ENCODE results near the gene IP6K1.

IP6K1 gene

GRCh38 chr3:49769926-49770325, 16.4 kb downstream of the IP6K1 start:
- TF ChIP-seq CTCF (IDR thresholded peaks at IDR 0.05; ENCODE audit: extremely low read depth, missing control alignments) = no peak
- DNase-seq (ENCODE audit: low spot score) = no peak

- DNase-seq (ENCODE audit: low spot score) = no peak
- TF ChIP-seq CTCF (IDR thresholded peaks at IDR 0.05; ENCODE audit: extremely low read depth, missing control alignments) = no peak
These were observed 16.9 kb downstream of the IP6K1 start for GRCh38 chr3:49769286-49769915.

GRCh38 chr3:49763981-49764380, 22.4 kb downstream of the IP6K1 start:
- no peak for DNase-seq (ENCODE audit: low spot score)
- no peak for TF ChIP-seq CTCF (IDR thresholded peaks at IDR 0.05; ENCODE audit: extremely low read depth, missing control alignments)

- no peak for TF ChIP-seq CTCF (IDR thresholded peaks at IDR 0.05; ENCODE audit: extremely low read depth, missing control alignments)
- DNase-seq (ENCODE audit: low spot score) = no peak
These were observed 24.7 kb downstream of the IP6K1 start for GRCh38 chr3:49761661-49762060.

- no peak for TF ChIP-seq CTCF (IDR thresholded peaks at IDR 0.05; ENCODE audit: extremely low read depth, missing control alignments)
- DNase-seq (ENCODE audit: low spot score) = no peak
These were observed 27.1 kb downstream of the IP6K1 start for GRCh38 chr3:49759226-49759625.

- no peak for TF ChIP-seq CTCF (IDR thresholded peaks at IDR 0.05; ENCODE audit: extremely low read depth, missing control alignments)
- no peak for DNase-seq (ENCODE audit: low spot score)
These were observed 29.1 kb downstream of the IP6K1 start for GRCh38 chr3:49757197-49757596.

GRCh38 chr3:49756036-49756435, 30.3 kb downstream of the IP6K1 start:
- TF ChIP-seq CTCF (IDR thresholded peaks at IDR 0.05; ENCODE audit: extremely low read depth, missing control alignments) = no peak
- no peak for DNase-seq (ENCODE audit: low spot score)
